GM23338 (cell line): ENCODE results near the gene DNAH17.

ENCODE experiments used
- CREB1 ChIP-seq: fragments of 250-450 bp; sonication (Bioruptor Pico); IDR thresholded peaks from 2 replicates; pipeline ENCODE4 v1.5.0; 2020; ENCODE audit warnings: low read depth, mild to moderate bottlenecking, moderate library complexity
- CTCF ChIP-seq, 2 experiments: fragments of 200-600 bp in 1 of 2; sonication (generic) in 1 of 2; conservative IDR thresholded peaks; 2 replicates each; pipeline versions ENCODE4 v1.5.1 to v1.6.1; 2016 to 2017; ENCODE audit warnings: antibody characterized with exemption in 2 of 2, low read depth in 2 of 2, mild to moderate bottlenecking in 2 of 2, moderate library complexity in 1 of 2
- ETS1 ChIP-seq: IDR thresholded peaks from 2 replicates; pipeline ENCODE4 v1.6.1; 2016; ENCODE audit warnings: antibody characterized with exemption
- EZH2 ChIP-seq: fragments of 200-600 bp; sonication (generic); IDR thresholded peaks from one replicate; pipeline ENCODE4 v1.8.0; 2017; ENCODE audit warnings: antibody characterized with exemption, mild to moderate bottlenecking, low read depth; ENCODE audit not compliant: unreplicated experiment
- EZH2phosphoT487 ChIP-seq: fragments of 200-600 bp; sonication (generic); IDR thresholded peaks from one replicate; pipeline ENCODE4 v1.8.1; 2018; ENCODE audit warnings: antibody characterized with exemption; ENCODE audit not compliant: unreplicated experiment
- JUNB ChIP-seq: IDR thresholded peaks from one replicate; pipeline ENCODE4 v1.6.1; 2016; ENCODE audit warnings: antibody characterized with exemption; ENCODE audit not compliant: unreplicated experiment
- NANOG ChIP-seq: IDR thresholded peaks from 2 replicates; pipeline ENCODE4 v1.6.1; 2016; ENCODE audit warnings: antibody characterized with exemption, borderline replicate concordance
- POLR2AphosphoS5 ChIP-seq: IDR thresholded peaks from 2 replicates; pipeline ENCODE4 v1.6.1; 2016; ENCODE audit warnings: antibody characterized with exemption, low read depth
- REST ChIP-seq: IDR thresholded peaks from one replicate; pipeline ENCODE4 v1.6.1; 2018; ENCODE audit warnings: antibody characterized with exemption; ENCODE audit not compliant: unreplicated experiment
- STAT1 ChIP-seq: IDR thresholded peaks from one replicate; pipeline ENCODE4 v1.6.1; 2016; ENCODE audit warnings: antibody characterized with exemption; ENCODE audit not compliant: unreplicated experiment
- ZNF114 ChIP-seq: fragments of 250-450 bp; sonication (Bioruptor Pico); IDR thresholded peaks from 2 replicates; pipeline ENCODE4 v1.5.0; 2020; ENCODE audit warnings: mild to moderate bottlenecking, moderate library complexity
- ZNF331 ChIP-seq: fragments of 250-450 bp; sonication (Bioruptor Pico); IDR thresholded peaks from 2 replicates; pipeline ENCODE4 v1.5.0; 2020; ENCODE audit warnings: low read depth, mild to moderate bottlenecking, moderate library complexity

GRCh38 chr17:78527345-78527744, 49.9 kb downstream of the DNAH17 start:
- no peak for TF ChIP-seq ZNF331 (CRISPR knock-in tag)
- TF ChIP-seq CTCF (conservative IDR thresholded peaks at IDR 0.05; ENCODE audit: low read depth in 2 of 2), result no peak
- TF ChIP-seq REST, result no peak
- TF ChIP-seq EZH2, result no peak
- no peak for TF ChIP-seq POLR2AphosphoS5
- TF ChIP-seq STAT1, result no peak
- TF ChIP-seq EZH2phosphoT487, result no peak
- TF ChIP-seq JUNB, result no peak
- no peak for TF ChIP-seq CREB1
- TF ChIP-seq NANOG, result no peak
- no peak for TF ChIP-seq ZNF114 (CRISPR knock-in tag)
- TF ChIP-seq ETS1, result no peak
